Tibial nerve (tissue), 3 donors: Measurements from ENCODE around the gene FAM216A.

ENCODE experiments used
- CTCF ChIP-seq, 5 experiments: fragments of 200-600 bp in 3 of 5; fragments of 450-650 bp in 2 of 5; sonication (generic) in 3 of 5; IDR thresholded peaks; one replicate each; pipeline ENCODE4 v1.5.1; 2016 to 2019; ENCODE audit warnings: antibody characterized with exemption in 5 of 5, mild to moderate bottlenecking in 3 of 5, moderate library complexity in 2 of 5
- POLR2A ChIP-seq, 2 donors: fragments of 450-650 bp; IDR thresholded peaks; one replicate each; pipeline ENCODE4 v1.6.1; 2017; ENCODE audit warnings: antibody characterized with exemption in 2 of 2, mild to moderate bottlenecking in 2 of 2, moderate library complexity in 2 of 2

GRCh38 chr12:110475426-110475825, 6.8 kb downstream of the FAM216A start:
- TF ChIP-seq POLR2A (IDR thresholded peaks at IDR 0.05) (no peak), CTCF (IDR thresholded peaks at IDR 0.05) (no peak)
